K562 (cell line): ENCODE results near the gene SH2D4B. TPM values are rescaled to one million over a fixed set of nuclear protein-coding genes. Genes with fewer than 3 reads are reported as not detected.

Experiments used
- ARID2 ChIP-seq: fragments of 450-650 bp; IDR thresholded peaks from 2 replicates; pipeline ENCODE4 v1.6.1; 2017; ENCODE audit warnings: antibody characterized with exemption, mild to moderate bottlenecking
- BCL6 ChIP-seq: fragments of 250-450 bp; sonication (Bioruptor Pico); IDR thresholded peaks from 2 replicates; pipeline ENCODE4 v1.4.0; 2020
- ELF2 ChIP-seq: fragments of 250-450 bp; sonication (Bioruptor Pico); IDR thresholded peaks from 2 replicates; pipeline ENCODE4 v1.5.0; 2021; ENCODE audit warnings: mild to moderate bottlenecking
- ETV1 ChIP-seq: fragments of 450-650 bp; conservative IDR thresholded peaks from 2 replicates; pipeline ENCODE4 v1.6.1; 2016; ENCODE audit warnings: missing genetic modification characterization, control low read depth, low read depth, missing compliant biosample characterization
- EWSR1 ChIP-seq: fragments of 450-650 bp; IDR thresholded peaks from 2 replicates; pipeline ENCODE4 v1.6.1; 2018; ENCODE audit warnings: borderline replicate concordance, mild to moderate bottlenecking, low read depth, moderate library complexity; ENCODE audit not compliant: partially characterized antibody
- GTF2F1 ChIP-seq: IDR thresholded peaks from 2 replicates; pipeline ENCODE4 v1.6.1; 2011; ENCODE audit warnings: low read depth, low read length, improper control_type of control experiment
- KDM4B ChIP-seq, 2 experiments: fragments of 450-650 bp in 1 of 2; sonication (generic) in 1 of 2; IDR thresholded peaks; 2 replicates each; pipeline ENCODE4 v1.6.1; 2016 to 2017; ENCODE audit warnings: borderline replicate concordance in 2 of 2, antibody characterized with exemption in 1 of 2, low read depth in 1 of 2, mild to moderate bottlenecking in 1 of 2
- MBD2 ChIP-seq: sonication (generic); IDR thresholded peaks from 2 replicates; pipeline ENCODE4 v1.6.1; 2016; ENCODE audit warnings: low read depth, borderline replicate concordance
- MEF2D ChIP-seq: conservative IDR thresholded peaks from 2 replicates; pipeline ENCODE4 v1.6.1; 2016; ENCODE audit warnings: low read depth, missing genetic modification characterization, missing compliant biosample characterization
- MYNN ChIP-seq, 2 experiments: sonication (generic); formaldehyde crosslinking in 1 of 2; IDR thresholded peaks; 2 replicates each; pipeline versions ENCODE4 v1.5.0 to v1.6.1; 2016 to 2020; ENCODE audit warnings: antibody characterized with exemption in 1 of 2, missing genetic modification reagents in 1 of 2
- NBN ChIP-seq: fragments of 450-650 bp; IDR thresholded peaks from 2 replicates; pipeline ENCODE4 v1.6.1; 2016; ENCODE audit warnings: low read depth, mild to moderate bottlenecking
- NR2C1 ChIP-seq, 2 experiments: fragments of 450-650 bp; IDR thresholded peaks; 2 replicates each; pipeline ENCODE4 v1.6.1; 2017; ENCODE audit warnings: mild to moderate bottlenecking in 2 of 2, antibody characterized with exemption in 1 of 2, inconsistent platforms in 1 of 2, missing compliant biosample characterization in 1 of 2, missing genetic modification characterization in 1 of 2
- PHTF2 ChIP-seq: fragments of 250-450 bp; sonication (Bioruptor Pico); IDR thresholded peaks from 2 replicates; pipeline ENCODE4 v1.5.0; 2021; ENCODE audit warnings: mild to moderate bottlenecking
- PREB ChIP-seq: sonication (generic); formaldehyde crosslinking; IDR thresholded peaks from 2 replicates; pipeline ENCODE4 v1.8.1; 2023; ENCODE audit warnings: mild to moderate bottlenecking, missing genetic modification reagents
- SIRT6 ChIP-seq: IDR thresholded peaks from one replicate; pipeline ENCODE4 v1.6.1; 2012; ENCODE audit warnings: low read depth, mild to moderate bottlenecking, control low read depth, inconsistent platforms, low read length, moderate library complexity
- SMARCA4 ChIP-seq: fragments of 450-650 bp; IDR thresholded peaks from 2 replicates; pipeline ENCODE4 v1.6.1; 2016
- THRA ChIP-seq: fragments of 450-650 bp; IDR thresholded peaks from 2 replicates; pipeline ENCODE4 v1.6.1; 2017; ENCODE audit warnings: mild to moderate bottlenecking, moderate library complexity
- TRIM25 ChIP-seq: fragments of 450-650 bp; IDR thresholded peaks from 2 replicates; pipeline ENCODE4 v1.7.0; 2016; ENCODE audit warnings: borderline replicate concordance
- ZNF3 ChIP-seq: fragments of 250-450 bp; sonication (Bioruptor Pico); IDR thresholded peaks from 2 replicates; pipeline ENCODE4 v1.5.0; 2021; ENCODE audit warnings: mild to moderate bottlenecking, moderate library complexity
- ZNF311 ChIP-seq: fragments of 250-450 bp; sonication (Bioruptor Pico); IDR thresholded peaks from 2 replicates; pipeline ENCODE4 v1.4.0; 2020; ENCODE audit warnings: mild to moderate bottlenecking, moderate library complexity
- ZNF507 ChIP-seq: conservative IDR thresholded peaks from 2 replicates; pipeline ENCODE4 v1.6.1; 2017; ENCODE audit warnings: missing genetic modification characterization, missing compliant biosample characterization
- polyA plus RNA-seq, 8 experiments: library from polyadenylated mRNA; depleted of rRNA in 4 of 8; stranded (reverse) in 5 of 8; unstranded in 3 of 8; fragments of >200 nt; fragmentation: Nextera tagmentation in 2 of 8; fragmentation: Illumina TruSeq in 1 of 8; extraction: Ambion mirVana in 2 of 8; extraction: Trizol in 1 of 8; gene quantifications; 2 replicates each; pipeline versions ENCODE4 v1.2.1 to v1.2.3, GENCODE V29; 2011 to 2014; ENCODE audit warnings: inconsistent platforms in 1 of 8, missing spikeins in 1 of 8
- total RNA-seq, 7 experiments: library from RNA; depleted of rRNA in 6 of 7; stranded (reverse); fragments of >200 nt in 6 of 7; fragmentation: Illumina TruSeq in 2 of 7; extraction: Trizol in 2 of 7; gene quantifications; 2 replicates each; pipeline versions ENCODE4 v1.2.1 to v1.2.3, GENCODE V29; 2011 to 2021; ENCODE audit warnings: low replicate concordance in 1 of 7
- TF ChIP-seq, protein P1 (sequence below), 2 experiments: IDR thresholded peaks in 1 of 2; conservative IDR thresholded peaks in 1 of 2; 2 replicates each; pipeline ENCODE4 v1.6.1; 2016; ENCODE audit warnings: low read depth in 2 of 2, mild to moderate bottlenecking in 1 of 2, missing compliant biosample characterization in 1 of 2, missing genetic modification characterization in 1 of 2, moderate library complexity in 1 of 2

SH2D4B gene
- total and polyA plus RNA-seq, 9 of the 15 experiments (the other 6 are each of a cell fraction or from before 2014, with no cell fraction given), result 0.03 to 0.14 (median 0.04) TPM; not detected in 4

- TF ChIP-seq MYNN (IDR thresholded peaks at IDR 0.05) (0 out of 2 replicates have a peak, but pooled peaks have one; percentile 24), MYNN (CRISPR knock-in tag; IDR thresholded peaks at IDR 0.05) (no peak), MEF2D (no peak), TRIM25 (no peak), ETV1 (tag) (no peak), MBD2 (no peak), THRA (no peak), PHTF2 (CRISPR knock-in tag) (no peak), SIRT6 (no peak), PREB (no peak), KDM4B (IDR thresholded peaks at IDR 0.05; ENCODE audit: borderline replicate concordance in 2 of 2, low read depth in 1 of 2) (no peak), BCL6 (no peak), SMARCA4 (no peak), NBN (no peak), NR2C1 (IDR thresholded peaks at IDR 0.05) (no peak), NR2C1 (tag; IDR thresholded peaks at IDR 0.05) (no peak), ZNF507 (tag) (no peak), ZNF3 (CRISPR knock-in tag) (no peak), EWSR1 (no peak), GTF2F1 (no peak), ARID2 (peak; percentile 13; the same call in 1 of the 2 replicates), ELF2 (no peak), ZNF311 (no peak)
- TF ChIP-seq, protein P1, sequence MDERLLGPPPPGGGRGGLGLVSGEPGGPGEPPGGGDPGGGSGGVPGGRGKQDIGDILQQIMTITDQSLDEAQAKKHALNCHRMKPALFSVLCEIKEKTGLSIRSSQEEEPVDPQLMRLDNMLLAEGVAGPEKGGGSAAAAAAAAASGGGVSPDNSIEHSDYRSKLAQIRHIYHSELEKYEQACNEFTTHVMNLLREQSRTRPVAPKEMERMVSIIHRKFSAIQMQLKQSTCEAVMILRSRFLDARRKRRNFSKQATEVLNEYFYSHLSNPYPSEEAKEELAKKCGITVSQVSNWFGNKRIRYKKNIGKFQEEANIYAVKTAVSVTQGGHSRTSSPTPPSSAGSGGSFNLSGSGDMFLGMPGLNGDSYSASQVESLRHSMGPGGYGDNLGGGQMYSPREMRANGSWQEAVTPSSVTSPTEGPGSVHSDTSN (CRISPR knock-in tag; IDR thresholded peaks at IDR 0.05; ENCODE audit: low read depth), result no peak
- TF ChIP-seq, protein P1 (tag; conservative IDR thresholded peaks at IDR 0.05; ENCODE audit: low read depth), result no peak
These were observed 126.5 kb downstream of the SH2D4B start (continued) for GRCh38 chr10:80664071-80664680.
